C4-2B (cell line): ENCODE results near the gene RBBP8NL.

Source experiments
- H3K27ac ChIP-seq: fragments of 450-650 bp; 2 replicates; pipeline ENCODE4 v1.5.1; 2017
- ZFX ChIP-seq: fragments of 450-650 bp; IDR thresholded peaks from 2 replicates; pipeline ENCODE4 v1.6.1; 2017
- TF ChIP-seq, protein P1 (sequence below): fragments of 450-650 bp; conservative IDR thresholded peaks from 2 replicates; pipeline ENCODE4 v1.5.1; 2017; ENCODE audit warnings: mild to moderate bottlenecking

The RBBP8NL gene

DNA sequence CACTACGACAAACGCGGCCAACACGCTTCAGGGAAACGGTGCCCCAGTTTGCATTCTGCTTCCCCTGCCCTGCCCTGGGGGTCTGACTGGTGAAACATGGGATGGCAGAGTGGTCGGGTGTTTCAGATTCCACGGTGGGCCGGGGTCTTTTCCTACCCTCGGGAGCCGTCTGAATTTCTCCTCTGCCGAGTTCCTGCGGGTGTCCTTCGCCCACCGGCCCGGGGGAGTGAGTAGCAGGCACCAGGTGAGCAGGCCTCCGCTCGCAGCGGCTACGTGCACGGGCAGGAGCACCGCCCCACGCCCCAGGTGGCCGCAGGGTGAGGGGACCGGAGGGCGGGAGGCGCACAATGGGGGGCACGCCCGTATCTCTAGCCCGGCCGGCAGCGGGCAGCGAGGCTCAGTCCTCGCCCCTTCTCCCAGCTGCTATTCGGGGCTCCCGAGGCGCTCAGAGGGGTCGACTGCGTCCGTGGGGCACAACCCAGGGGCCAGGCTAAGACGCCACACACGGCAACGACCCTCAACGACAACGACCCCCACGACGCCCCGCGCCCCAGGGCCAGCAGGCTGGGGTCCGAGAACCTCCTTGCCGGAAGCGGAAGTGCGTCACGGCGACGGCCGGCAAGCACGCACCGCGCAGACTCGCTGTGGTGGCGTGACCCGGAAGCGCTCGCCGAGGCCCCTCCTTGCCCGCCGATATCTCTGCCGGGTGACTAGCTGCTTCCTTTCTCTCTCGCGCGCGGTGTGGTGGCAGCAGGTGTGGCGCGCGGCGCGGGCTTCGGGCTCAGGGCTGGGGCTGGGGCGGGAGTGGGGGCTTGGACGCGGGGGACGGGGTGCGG is 40.7 kb downstream of the RBBP8NL start, which contains the start of gene RPS21:
Gene RPS21, plus strand, starts transcription at position 721 of the 836 bp plus-strand sequence. CDS start 236 bp downstream, outside the sequence.
- peak within 1 kb of the TSS; percentile 95 for H3K27ac ChIP-seq
- TF ChIP-seq, protein P1, sequence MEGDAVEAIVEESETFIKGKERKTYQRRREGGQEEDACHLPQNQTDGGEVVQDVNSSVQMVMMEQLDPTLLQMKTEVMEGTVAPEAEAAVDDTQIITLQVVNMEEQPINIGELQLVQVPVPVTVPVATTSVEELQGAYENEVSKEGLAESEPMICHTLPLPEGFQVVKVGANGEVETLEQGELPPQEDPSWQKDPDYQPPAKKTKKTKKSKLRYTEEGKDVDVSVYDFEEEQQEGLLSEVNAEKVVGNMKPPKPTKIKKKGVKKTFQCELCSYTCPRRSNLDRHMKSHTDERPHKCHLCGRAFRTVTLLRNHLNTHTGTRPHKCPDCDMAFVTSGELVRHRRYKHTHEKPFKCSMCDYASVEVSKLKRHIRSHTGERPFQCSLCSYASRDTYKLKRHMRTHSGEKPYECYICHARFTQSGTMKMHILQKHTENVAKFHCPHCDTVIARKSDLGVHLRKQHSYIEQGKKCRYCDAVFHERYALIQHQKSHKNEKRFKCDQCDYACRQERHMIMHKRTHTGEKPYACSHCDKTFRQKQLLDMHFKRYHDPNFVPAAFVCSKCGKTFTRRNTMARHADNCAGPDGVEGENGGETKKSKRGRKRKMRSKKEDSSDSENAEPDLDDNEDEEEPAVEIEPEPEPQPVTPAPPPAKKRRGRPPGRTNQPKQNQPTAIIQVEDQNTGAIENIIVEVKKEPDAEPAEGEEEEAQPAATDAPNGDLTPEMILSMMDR = no peak
- peak; percentile 59; the same call in 1 of the 2 replicates for TF ChIP-seq ZFX

- no peak overlapping the region for H3K27ac ChIP-seq
- TF ChIP-seq, protein P1 = peak; percentile 95
- no peak for TF ChIP-seq ZFX
Observed at GRCh38 chr20:62382306-62383198, 44.8 kb downstream of the RBBP8NL start.

DNA sequence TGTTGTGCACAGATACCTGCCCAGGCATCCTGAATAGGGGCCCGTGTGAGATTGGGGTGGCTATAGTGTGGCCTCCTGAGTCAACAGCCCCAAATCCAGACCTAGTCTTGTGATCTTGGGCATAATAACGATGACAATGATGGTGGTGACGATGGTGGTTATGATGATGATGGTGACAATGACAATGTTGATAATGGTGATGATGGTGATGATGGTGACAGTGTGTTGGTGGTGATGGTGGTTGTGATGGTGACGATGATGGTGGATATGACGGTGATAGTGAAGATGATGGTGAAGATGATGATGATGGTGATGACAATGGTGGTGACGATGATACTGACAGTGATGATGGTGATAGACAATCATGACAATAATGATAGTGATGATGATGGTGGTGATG is 45.5 kb downstream of the RBBP8NL start:
- H3K27ac ChIP-seq = no peak overlapping the region
- TF ChIP-seq, protein P1 = no peak
- no peak for TF ChIP-seq ZFX

DNA sequence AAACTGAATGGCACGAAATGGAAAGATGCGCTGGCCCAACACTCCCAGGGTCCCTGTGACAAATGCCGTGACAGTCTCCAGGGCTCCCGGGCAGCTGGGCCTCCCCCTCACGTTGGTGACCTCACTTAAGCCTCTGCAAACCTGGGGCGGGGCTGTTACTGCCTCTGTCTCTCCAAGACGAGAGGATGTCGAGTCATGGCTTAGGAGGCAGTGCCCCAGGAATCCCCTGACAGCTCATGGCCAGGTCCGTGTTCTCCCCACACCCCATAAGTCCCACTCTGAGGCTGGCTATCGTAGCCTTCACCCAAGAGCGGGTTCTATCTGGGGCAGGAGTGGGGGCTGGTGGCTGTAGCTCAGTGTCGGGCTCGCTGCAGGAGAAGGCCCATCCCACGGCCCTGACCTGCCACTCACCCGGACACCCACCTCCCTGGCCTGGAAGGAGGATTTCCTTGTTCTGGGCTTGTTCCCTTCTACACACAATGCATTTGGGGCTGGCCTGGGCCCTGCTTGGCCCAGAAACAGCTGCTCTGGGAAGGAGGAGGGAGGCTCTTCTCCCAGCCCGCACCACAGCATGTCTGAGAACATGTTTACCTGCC is 46.0 kb downstream of the RBBP8NL start:
- no peak for TF ChIP-seq ZFX
- TF ChIP-seq, protein P1 = no peak
- no peak overlapping the region for H3K27ac ChIP-seq

DNA sequence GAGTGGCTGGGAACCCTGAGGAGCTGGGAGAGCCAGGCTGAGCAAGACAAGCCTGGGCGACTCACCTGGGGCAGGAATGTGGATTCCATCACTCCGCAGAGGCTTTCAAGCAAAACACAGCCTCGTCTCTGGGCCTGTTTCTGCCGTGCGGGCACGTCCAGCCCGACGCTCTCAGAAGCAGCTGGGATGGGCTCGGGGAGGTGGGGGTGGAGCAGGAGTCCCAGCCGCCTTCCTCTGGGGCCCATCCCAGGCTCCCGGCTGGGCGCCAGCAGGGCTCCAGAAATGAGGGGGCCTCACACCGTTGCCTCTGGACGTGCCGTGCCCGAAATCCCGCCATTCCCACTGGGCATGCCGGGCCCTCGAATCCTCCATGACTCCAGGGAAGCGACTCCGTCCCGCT is 49.1 kb downstream of the RBBP8NL start:
- TF ChIP-seq ZFX = no peak
- TF ChIP-seq, protein P1 = no peak
- no peak overlapping the region for H3K27ac ChIP-seq

- no peak overlapping the region for H3K27ac ChIP-seq
- TF ChIP-seq ZFX = no peak
Observed at GRCh38 chr20:62377615-62378178, 49.6 kb downstream of the RBBP8NL start.

DNA sequence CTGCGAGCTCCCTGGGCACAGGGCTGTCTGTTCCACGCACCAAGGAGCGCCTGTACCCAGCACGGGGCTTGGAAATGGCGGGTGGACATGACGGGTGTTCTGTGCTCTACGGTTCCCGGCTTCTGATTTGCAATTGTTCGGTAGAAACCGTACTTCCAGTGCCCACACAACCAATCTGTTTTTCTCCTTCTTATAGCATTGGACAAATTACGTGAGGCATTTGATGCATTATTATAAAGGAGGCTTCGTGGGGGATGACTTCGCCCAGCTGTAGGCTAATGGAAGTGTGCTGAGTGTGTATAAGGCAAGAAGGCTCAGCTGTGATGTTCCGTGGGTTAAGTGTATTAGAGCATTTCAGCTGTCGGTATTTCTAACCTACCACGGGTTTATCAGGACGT is 50.3 kb downstream of the RBBP8NL start:
- no peak for TF ChIP-seq ZFX
- TF ChIP-seq, protein P1 = no peak
- no peak overlapping the region for H3K27ac ChIP-seq
